Activated CD8-positive, alpha-beta memory T cell treated with anti-CD3 and anti-CD28 coated beads, Interleukin-2, amount 50 U/mL, for 4 hours (primary cell): ENCODE results near the gene CUBN.
A peak's percentile ranks its signal among the peaks of the same experiment; 100 is the strongest.

ENCODE experiments used
- DNase-seq: peaks from one replicate; pipeline ENCODE4 v3.0.0-alpha.2; 2020

Gene CUBN

DNA sequence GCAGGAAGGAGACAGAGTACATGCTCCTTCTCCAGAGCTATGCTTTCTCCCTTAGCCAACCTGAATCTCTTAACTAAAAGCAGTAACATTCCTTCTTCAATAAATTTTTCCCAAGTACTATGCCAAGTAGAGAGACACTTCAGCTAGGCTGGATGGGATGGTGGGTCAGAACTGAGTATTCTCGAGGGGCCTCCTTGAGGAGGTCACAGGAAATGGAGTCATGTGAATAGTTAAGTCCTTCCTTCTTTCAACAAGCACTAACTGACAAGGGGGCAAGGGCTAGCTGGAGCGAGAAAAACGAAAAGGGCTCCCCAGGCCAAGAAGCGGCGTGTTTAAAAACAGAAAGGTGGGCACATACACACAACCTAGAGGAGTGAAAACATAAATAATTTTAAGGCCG is 317.8 kb downstream of the CUBN start:
- no peak for DNase-seq

DNA sequence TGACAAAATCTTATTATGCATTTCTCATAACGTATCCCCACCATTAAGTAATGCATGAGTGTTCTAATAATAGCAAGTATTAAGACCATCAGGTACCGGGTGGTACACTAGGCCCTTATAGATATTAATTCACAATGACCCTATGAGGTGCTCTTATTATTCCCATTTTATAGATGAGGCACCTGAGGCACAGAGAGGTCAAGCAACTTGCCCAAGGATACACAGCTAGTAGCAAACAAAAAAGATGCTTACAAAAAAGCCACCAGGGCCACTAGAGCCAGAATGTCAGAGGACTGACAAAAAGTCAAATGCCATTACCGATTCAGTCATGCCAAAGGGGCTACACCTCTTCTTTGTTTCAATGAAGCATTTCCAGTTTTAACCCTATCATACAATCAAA is 318.3 kb downstream of the CUBN start:
- no peak for DNase-seq

DNA sequence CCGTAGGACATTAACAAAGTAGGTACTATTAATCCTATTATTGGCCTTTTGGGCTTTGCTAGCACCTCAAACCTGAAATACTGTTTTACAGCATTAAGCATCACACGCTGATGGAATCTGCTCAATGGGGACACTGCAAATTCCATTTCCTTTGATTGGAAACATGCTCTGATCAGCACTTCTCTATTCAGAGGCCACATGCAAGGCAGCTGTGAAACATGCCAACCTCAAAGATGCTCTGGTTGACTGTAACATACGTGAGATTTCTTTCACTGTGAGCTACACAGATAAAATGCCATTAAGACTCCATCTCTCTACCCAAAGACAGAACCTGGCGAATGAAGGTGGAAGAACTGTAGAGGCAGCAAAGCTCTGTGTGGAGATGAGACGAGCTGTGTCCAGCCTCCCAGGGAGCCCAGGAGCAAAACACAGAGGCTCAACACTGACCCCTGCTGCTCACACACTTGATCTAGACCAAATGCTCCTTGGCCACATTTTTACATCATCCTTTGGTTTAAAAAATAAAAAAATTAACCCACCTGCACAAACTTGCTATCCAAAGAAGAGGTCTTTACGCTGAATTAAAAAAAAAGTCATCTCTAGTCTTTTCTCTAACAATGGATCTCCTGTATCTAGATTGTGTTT is 320.4 kb downstream of the CUBN start:
- peak; percentile 43 for DNase-seq

DNA sequence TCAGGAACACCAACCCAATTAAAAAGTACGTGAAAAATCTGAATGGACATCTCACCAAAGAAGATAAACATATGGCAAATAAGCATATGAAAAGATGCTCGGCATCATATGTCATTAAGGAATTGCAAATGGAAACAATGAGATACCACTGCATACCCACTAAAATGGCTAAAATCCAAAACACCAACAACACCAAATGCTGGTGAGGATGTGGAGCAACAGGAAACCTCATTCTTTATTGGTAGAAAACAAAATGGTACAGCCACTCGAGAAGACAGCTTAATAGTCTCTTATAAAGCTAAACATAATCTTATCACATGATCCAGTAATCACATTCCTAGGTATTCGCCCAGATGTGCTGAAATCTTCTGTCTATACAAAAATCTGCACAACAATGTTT is 325.5 kb downstream of the CUBN start:
- no peak for DNase-seq

DNA sequence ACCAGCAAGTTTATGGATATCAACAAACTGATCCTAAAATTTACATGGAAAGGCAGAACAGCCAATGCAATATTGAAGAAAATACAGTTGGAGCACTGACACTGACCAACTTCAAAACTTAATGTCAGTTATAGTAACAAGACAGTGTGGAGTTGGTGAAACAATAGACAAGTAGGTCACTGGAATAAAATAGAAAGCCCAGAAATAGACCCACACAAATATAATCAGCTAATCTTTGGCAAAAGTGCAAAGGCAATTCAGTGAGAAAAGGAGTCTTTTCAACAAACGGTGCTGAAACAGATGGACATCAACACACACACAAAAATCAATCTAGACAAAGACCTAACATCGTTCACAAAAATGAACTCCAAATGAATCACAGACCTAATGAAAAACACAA is 326.1 kb downstream of the CUBN start:
- no peak for DNase-seq

DNA sequence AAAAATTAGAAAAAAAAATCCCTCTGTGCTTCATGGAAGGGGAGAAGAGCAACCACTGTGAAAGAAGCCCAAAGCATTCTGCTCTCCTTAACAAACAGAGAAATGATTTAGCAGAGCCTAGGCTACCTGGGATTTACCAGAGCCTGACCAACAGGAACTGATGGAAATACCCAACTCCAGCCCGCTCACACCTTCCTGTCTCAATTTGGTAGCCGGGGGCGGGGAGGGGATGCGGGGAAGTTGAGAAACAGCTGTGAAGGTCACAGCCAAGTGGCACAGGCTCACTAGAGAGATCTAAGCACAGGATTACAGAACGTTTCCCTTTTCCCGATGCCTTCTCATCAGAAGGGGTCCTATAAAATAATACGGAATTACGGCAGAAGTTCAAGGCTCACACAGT is 330.0 kb downstream of the CUBN start:
- no peak for DNase-seq

DNA sequence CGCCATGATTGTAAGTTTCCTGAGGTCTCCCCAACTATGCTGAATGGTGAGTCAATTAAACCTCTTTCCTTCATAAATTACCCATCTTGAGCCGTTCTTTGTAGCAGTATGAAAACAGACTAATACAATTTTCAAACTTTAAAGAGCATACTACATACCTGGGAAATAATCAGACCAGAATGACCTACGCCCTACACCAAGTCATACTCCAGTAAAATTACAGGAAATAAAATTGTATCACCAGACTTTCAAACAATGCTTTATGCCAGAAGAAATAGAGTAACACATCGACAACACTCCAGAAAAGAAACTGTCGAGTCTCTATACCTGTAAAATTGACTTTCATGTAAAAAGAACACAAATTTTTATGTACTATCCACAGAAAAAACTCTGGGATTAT is 331.0 kb downstream of the CUBN start:
- DNase-seq: no peak

DNA sequence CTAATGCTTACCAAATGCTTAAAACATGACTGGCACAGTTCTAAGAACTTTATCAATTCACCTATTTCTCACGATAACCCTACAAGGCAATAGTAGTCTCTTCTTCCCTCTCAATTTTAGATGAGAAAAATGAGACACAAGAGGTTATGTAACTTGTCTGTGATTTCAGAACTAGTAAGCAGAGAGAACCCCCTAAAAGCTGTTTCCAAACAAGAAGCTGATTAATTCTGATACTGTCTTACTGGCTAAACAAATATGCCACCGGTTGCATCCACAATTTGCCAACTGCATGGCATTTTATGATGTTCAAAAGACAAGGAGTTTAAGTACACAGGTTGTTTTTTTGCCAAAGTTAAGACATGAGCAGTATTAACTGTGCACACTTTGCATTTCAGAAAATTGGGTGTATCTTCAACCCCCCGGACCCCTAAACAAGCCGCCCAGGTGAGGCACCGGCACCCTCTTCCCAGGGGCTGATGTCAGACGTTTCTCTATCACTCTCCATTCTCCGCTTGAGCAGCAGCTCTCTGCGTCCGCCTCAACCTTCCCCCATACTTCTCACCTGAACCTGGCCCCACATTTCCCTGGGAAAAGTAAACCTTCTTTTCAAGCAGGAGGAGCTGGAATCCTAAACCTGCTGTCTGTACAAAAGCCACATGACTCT is 334.1 kb downstream of the CUBN start:
- no peak for DNase-seq

DNA sequence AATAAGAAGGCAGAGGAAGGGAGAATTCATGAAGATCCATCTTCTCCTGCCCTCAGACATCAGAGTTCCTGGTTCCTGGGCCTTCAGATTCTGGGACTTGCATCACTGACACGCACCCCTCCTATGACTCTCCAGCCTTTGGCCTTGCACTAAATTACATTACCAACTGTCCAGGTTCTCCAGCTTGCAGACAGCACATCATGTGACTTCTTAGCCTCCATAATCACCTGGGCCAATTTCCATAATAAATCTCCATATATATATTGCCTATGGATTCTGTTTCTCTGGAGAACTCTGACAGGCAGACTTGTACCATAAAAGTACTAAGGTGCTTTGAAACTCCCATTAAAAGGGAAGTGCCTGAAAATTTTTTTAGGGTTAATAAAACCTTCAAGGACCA is 335.6 kb downstream of the CUBN start:
- no peak for DNase-seq

DNA sequence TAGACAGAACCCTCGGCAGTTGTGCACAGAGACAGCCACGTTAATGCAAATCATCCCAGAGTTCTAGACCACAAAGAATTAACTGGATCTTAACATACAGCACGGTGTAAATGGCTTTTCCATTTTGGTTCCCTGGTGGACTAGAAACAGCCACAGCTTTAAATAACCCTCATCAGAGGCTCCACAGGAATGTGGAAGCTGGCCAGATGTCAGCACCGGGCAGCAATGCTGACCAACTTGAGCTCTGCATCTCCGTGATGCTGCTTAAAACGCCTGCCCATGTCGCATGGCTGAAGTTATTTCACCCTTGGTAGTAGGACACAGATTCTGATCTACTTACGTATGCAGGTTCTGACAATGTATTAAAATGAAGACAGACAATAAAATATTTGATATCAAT is 336.9 kb downstream of the CUBN start:
- no peak for DNase-seq

DNA sequence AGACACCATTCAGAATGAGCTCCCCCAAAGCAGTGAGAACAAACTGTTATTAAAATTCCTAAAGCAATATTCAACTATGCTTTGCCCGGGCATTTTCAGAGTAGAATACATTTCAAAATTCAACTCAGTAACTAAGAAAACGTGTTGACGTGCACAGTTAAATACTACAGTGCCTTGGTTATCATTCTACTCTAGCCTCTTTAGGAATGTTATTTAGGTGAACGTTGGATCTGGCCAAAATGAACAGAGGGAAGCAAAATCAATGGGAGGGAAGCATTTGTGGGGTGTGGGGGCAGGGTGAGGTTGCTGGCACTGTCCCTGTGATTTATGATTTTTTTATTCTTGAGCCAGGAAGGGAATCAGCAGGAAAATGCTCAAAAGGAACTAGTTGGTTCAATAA is 339.8 kb downstream of the CUBN start:
- DNase-seq: no peak

DNA sequence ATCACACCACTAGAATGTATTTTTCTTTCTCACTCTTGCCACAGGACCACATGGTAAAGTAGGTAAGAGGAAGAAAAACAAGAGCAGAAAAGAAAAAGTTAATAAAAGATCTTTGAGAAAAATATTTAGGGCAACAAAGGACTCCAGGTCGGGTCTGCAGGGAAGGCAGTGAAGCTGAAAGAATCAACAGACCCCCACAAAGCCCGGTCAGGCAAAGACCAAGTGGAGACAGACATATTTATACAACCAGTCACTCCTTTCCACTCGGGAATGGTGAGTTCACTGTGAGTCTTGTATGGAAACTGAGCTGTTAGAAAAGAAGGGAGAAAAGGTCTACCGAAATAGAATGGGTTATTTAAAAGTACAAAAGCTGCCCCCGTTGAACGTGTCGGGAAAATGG is 340.4 kb downstream of the CUBN start:
- no peak for DNase-seq

DNA sequence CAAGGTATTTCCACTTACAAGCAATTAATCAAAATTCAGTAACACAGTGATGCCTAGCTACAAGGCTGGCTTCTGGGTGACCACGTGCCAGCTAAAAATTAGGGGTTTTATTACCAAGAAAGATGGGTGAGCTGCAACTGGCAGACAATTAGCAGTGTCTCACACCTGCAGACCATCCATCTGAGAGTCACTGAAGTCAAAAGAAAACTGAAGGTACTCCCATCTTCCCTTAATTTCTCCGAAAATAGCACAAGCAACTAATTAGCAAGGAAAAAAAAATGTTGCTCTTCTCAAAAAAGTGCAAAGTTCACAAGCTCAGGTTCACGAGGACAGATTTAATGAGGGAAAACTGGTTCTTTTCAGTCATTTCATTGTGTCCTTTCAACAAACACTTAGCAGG is 340.8 kb downstream of the CUBN start:
- DNase-seq: no peak

DNA sequence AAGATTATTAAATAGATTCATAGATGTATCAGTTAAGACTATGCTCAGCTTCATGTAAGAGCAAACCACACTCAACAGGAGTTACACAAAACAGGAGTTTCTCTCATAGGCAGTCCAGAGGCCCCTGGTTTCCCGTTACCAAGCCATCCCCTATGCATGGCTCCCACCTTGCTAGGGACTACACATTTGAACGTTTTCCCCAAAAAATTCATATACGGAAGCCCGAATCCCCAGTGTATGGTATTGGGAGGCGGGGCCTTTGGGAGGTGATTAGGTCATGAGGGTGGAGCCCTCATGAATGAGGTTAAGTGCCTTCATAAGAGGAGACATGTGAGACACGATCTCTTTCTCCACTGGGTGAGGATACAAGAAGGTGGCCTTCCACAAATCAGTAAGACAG is 341.5 kb downstream of the CUBN start:
- no peak for DNase-seq

DNA sequence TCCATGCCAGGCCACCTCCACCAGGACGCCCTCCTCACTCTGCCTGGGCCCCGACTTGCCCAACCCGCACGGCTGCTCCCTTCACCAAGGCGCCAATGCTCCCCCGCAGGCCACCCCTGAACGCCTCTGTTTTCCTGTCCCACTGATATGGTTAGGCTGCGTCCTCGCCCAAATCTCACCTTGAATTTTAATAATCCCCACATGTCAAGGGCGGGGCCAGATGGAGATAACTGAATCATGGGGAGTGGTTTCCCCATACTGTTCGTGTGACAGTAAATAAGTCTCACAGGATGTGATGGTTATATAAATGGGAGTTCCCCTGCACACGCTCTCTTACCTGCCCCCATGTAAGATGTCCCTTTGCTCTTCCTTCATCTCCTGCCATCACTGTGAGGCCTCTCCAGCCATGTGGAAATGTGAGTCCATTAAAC is 342.2 kb downstream of the CUBN start:
- peak; percentile 60 for DNase-seq

DNA sequence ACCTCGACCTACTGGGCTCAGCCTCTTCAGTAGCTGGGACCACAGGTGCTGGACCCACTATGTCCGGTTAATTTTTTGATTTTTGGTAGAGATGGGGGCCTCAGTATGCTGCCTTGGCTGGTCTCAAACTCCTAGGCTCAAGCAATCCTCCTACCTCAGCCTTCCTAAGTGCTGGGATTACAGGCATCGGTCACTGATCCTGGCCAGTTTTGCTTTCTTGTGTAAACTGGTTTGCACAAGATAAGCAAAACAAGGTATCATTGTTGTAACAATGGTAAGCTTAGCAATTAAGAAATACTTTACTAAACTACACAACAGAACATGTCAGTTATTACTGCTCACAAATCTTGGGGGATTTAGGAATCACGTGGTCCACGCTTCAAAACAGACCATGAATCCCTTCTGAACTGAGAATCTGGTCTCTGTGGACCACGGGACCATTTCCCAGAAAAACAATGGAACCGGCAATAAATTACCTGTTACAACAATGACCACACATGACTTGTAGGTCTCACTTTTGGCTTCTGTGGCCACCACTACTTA is 349.2 kb downstream of the CUBN start:
- no peak for DNase-seq

DNA sequence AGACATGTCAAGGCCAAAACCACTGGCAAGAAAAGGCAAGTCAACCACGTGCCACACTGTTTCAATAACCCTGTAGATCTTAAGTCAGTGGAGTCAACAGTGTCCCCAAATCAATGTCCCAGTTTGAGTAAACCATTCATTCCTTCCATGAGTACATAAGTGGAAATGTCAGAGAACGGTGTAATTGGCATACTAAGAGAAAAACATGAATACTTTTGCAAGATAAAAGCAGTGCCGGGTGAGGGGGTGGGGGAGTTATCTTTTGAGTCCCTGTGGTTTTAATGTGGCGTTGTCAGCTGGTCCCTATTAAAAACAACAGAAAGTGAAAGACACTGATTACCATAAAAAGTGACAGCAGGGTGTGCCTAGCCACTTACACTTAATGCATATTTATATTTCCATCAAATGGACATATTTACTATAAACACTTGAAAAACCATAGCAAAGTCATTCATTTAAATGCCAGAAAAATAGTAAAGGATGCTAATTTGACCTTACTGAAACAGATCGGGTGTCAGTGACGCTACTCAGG is 350.2 kb downstream of the CUBN start:
- DNase-seq: peak; percentile 54

DNA sequence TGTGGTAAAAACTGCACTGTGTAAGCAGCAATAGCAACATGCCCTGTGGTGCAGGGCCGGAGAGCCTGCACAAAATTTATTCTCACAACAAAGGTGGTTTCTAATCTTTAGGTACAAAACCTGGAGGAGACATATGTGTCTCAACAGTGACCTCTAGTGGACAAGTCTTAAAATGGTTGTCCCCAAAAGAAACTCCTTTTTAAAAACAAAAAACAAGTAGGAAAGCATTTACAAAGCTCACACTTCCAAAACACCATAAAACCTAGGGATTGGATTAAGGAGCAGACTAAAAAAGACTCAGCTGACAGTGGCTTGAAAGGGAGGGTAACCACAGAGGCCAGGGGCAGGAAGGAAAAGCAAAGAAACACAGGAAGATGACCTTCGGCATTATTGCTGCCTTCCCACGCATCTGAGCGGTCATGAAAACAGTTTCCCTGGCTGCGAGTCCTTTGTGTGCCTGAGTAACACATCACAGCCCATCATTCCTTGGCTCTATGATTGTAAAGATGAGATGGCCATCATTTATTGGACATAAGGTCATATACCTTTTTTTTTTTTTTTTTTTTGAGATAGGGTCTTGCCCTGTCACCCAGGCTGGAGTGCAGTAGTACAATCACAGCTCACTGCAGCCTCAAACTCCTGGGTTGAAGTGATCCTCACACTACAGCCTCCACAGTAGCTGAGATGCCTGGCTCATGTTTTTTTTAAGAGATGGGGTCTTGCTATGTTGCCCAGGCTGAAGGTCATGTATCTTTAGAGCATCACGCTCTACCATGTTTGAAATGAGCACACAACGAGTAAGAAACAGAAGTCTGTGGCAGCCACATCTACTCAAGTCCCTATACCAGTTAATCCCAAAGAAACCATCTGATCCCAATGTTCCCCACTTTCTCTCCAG is 351.9 kb downstream of the CUBN start:
- DNase-seq: no peak

DNA sequence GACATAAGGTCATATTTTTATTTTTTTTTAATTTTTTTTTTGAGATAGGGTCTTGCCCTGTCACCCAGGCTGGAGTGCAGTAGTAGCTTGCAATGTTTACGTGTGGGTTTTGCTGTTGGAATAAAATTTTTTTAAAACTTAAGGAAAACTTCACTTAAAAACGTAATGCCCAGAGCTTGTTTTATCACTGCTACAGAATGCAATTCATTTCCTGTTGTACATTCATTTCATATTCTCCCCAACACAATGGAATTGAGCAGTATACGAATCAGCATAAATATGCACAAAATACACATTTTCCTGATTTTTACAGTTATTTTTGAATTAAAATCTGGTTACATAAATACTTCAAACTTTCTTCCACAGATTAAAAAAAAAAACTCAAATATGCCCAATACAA is 352.7 kb downstream of the CUBN start:
- DNase-seq: no peak
